Keratinocyte (primary cell): ENCODE measurements around the gene ZC3H7A. TPM values are rescaled to one million over a fixed set of nuclear protein-coding genes. Genes with fewer than 3 reads are reported as not detected.
A peak's percentile ranks its signal among the peaks of the same experiment; 100 is the strongest.

Experiments used
- DNase-seq: peaks from one replicate; pipeline ENCODE4 v3.0.0-alpha.2; 2011; ENCODE audit warnings: low read depth, missing footprints, low spot score
- FAIRE-seq: peaks from 2 replicates; lab custom pipeline; 2011; peaks lifted over from hg19 to GRCh38; lab: Jason Lieb, UNC
- H2AFZ ChIP-seq: 2 replicates; pipeline ENCODE4 v1.6.0; 2012; ENCODE audit warnings: low read length, control low read depth, inconsistent platforms; ENCODE audit not compliant: control insufficient read depth
- H3K27ac ChIP-seq: 2 replicates; pipeline ENCODE4 v1.5.1; 2011; ENCODE audit warnings: low read length; ENCODE audit not compliant: control insufficient read depth, insufficient read depth
- H3K27me3 ChIP-seq: 3 replicates; pipeline ENCODE4 v1.6.0; 2011; ENCODE audit warnings: low read length; ENCODE audit not compliant: control insufficient read depth, insufficient read depth; ENCODE audit errors: extremely low read depth
- H3K36me3 ChIP-seq, 2 experiments: 2 replicates in 1 of 2; 3 replicates in 1 of 2; pipeline ENCODE4 v1.5.1; 2011; ENCODE audit warnings: low read length in 2 of 2, mild to moderate bottlenecking in 1 of 2; ENCODE audit not compliant: control insufficient read depth in 2 of 2, insufficient read depth in 2 of 2; ENCODE audit errors: extremely low read depth in 1 of 2
- H3K4me1 ChIP-seq: 3 replicates; pipeline ENCODE4 v1.5.1; 2011; ENCODE audit warnings: low read length; ENCODE audit not compliant: control insufficient read depth, insufficient read depth; ENCODE audit errors: extremely low read depth
- H3K4me2 ChIP-seq: 3 replicates; pipeline ENCODE4 v1.6.0; 2011; ENCODE audit warnings: low read depth, low read length; ENCODE audit not compliant: control insufficient read depth, insufficient read depth; ENCODE audit errors: extremely low read depth
- H3K4me3 ChIP-seq, 3 experiments: fragments of 200-600 bp in 1 of 3; sonication (generic) in 1 of 3; 2 replicates in 2 of 3; 3 replicates in 1 of 3; pipeline ENCODE4 v1.5.1; 2011 to 2016; ENCODE audit warnings: low read length in 3 of 3, mild to moderate bottlenecking in 3 of 3, control low read depth in 2 of 3, inconsistent platforms in 1 of 3, low read depth in 1 of 3, mixed read lengths in 1 of 3, mixed run types in 1 of 3, moderate library complexity in 1 of 3; ENCODE audit not compliant: control insufficient read depth in 2 of 3, insufficient read depth in 2 of 3; ENCODE audit errors: extremely low read depth in 1 of 3
- H3K79me2 ChIP-seq: 2 replicates; pipeline ENCODE4 v1.6.0; 2012; ENCODE audit warnings: low read length; ENCODE audit not compliant: control insufficient read depth, insufficient read depth
- H3K9ac ChIP-seq: 3 replicates; pipeline ENCODE4 v1.6.0; 2011; ENCODE audit warnings: low read length; ENCODE audit not compliant: control insufficient read depth, insufficient read depth; ENCODE audit errors: extremely low read depth
- H3K9me1 ChIP-seq: 3 replicates; pipeline ENCODE4 v1.6.0; 2011; ENCODE audit warnings: low read length; ENCODE audit not compliant: control insufficient read depth, insufficient read depth; ENCODE audit errors: extremely low read depth
- H3K9me3 ChIP-seq: 2 replicates; pipeline ENCODE4 v1.5.1; 2012; ENCODE audit warnings: low read depth, low read length; ENCODE audit not compliant: control insufficient read depth
- H4K20me1 ChIP-seq: 3 replicates; pipeline ENCODE4 v1.6.0; 2011; ENCODE audit warnings: low read length; ENCODE audit not compliant: control insufficient read depth, insufficient read depth; ENCODE audit errors: extremely low read depth
- CTCF ChIP-seq, 3 experiments: IDR thresholded peaks in 1 of 3; conservative IDR thresholded peaks in 1 of 3; optimal IDR thresholded peaks in 1 of 3; 2 replicates in 2 of 3; 3 replicates in 1 of 3; pipeline versions ENCODE3 to v1.5.1; 2011; ENCODE audit warnings: low read length in 3 of 3, mild to moderate bottlenecking in 3 of 3, moderate library complexity in 2 of 3, control low read depth in 1 of 3, inconsistent platforms in 1 of 3; ENCODE audit not compliant: insufficient read depth in 2 of 3; ENCODE audit errors: extremely low read depth in 1 of 3
- EZH2 ChIP-seq: IDR thresholded peaks from one replicate; pipeline ENCODE4 v1.6.1; 2012; ENCODE audit warnings: inconsistent platforms, mild to moderate bottlenecking, low read length, moderate library complexity
- dilution Hi-C: fragments of 300-500 bp; cut with MboI; formaldehyde crosslinking; loops from one replicate; pipeline ENCODE4 v1.7.0; 2020; ENCODE audit warnings: low sequenced_read_pairs; ENCODE audit not compliant: extremely low pct_ligation_motif_present
- polyA plus RNA-seq, 5 experiments: library from polyadenylated mRNA; depleted of rRNA in 3 of 5; stranded (reverse) in 3 of 5; stranded (forward) in 1 of 5; unstranded in 1 of 5; fragments of >200 nt; gene quantifications; 1 replicate in 1 of 5; 2 replicates in 3 of 5; 3 replicates in 1 of 5; pipeline versions ENCODE4 v1.2.1 to v1.2.3, GENCODE V29; 2011 to 2012; ENCODE audit warnings: missing spikeins in 2 of 5, low read depth in 1 of 5, low replicate concordance in 1 of 5

ZC3H7A gene
- polyA plus RNA-seq, 1 donor (not counting 4 experiments of a cell fraction or from before 2014, with no cell fraction given) = 43.9 TPM

- H3K27me3 ChIP-seq = no peaks in the 10 kb centered on the region
- H3K4me2 ChIP-seq = peak within 1 kb of the TSS; percentile 69
- H3K79me2 ChIP-seq = peaks cover 46% of the 10 kb centered on the region
- no peak for TF ChIP-seq CTCF (optimal IDR thresholded peaks at IDR 0.05 in 1 of 3, IDR thresholded peaks at IDR 0.05 in 1 of 3, conservative IDR thresholded peaks at IDR 0.05 in 1 of 3; ENCODE audit: extremely low read depth in 1 of 3, insufficient read depth in 2 of 3, low read length in 3 of 3)
- TF ChIP-seq EZH2 = no peak
- FAIRE-seq = no peak
- peak within 1 kb of the TSS; percentile 67 for H3K27ac ChIP-seq
- dilution Hi-C loops = no loop called here
- H3K36me3 ChIP-seq = peaks cover 2 to 4% of the 10 kb centered on the region in 2 experiments
- peak within 1 kb of the TSS; percentile 93 to 96 (median 95) for H3K4me3 ChIP-seq
- H3K4me1 ChIP-seq = peaks cover 12% of the 10 kb centered on the region
- no peaks in the 10 kb centered on the region for H3K9me1 ChIP-seq
- H4K20me1 ChIP-seq = no peaks in the 10 kb centered on the region
- no peaks in the 10 kb centered on the region for H3K9me3 ChIP-seq
- H2AFZ ChIP-seq = peak within 1 kb of the TSS; percentile 70
- H3K9ac ChIP-seq = peak within 1 kb of the TSS; percentile 94
- DNase-seq = peak; percentile 87
These were observed 54.3 kb downstream of the ZC3H7A start, which contains the start of gene TXNDC11 for GRCh38 chr16:11742536-11743307. TXNDC11 (minus strand) TSS chr16:11742857; CDS start chr16:11742730, 127 bp downstream.

GRCh38 chr16:11742093-11742535, 54.9 kb downstream of the ZC3H7A start:
- DNase-seq (no peak), FAIRE-seq (no peak)
- H3K9me1 ChIP-seq = no peaks in the 10 kb centered on the region
- H3K4me1 ChIP-seq = peaks cover 12% of the 10 kb centered on the region
- H3K4me3 ChIP-seq = peak overlapping the region; percentile 93 to 96 (median 95)
- H3K9me3 ChIP-seq = no peaks in the 10 kb centered on the region
- peak overlapping the region; percentile 56 for H2AFZ ChIP-seq
- H3K79me2 ChIP-seq = peaks cover 48% of the 10 kb centered on the region
- peaks cover 2 to 4% of the 10 kb centered on the region in 2 experiments for H3K36me3 ChIP-seq
- dilution Hi-C loops = no loop called here
- H3K27me3 ChIP-seq = no peaks in the 10 kb centered on the region
- peak overlapping the region; percentile 67 for H3K27ac ChIP-seq
- H4K20me1 ChIP-seq = no peaks in the 10 kb centered on the region
- no peak for TF ChIP-seq CTCF (optimal IDR thresholded peaks at IDR 0.05 in 1 of 3, IDR thresholded peaks at IDR 0.05 in 1 of 3, conservative IDR thresholded peaks at IDR 0.05 in 1 of 3; ENCODE audit: extremely low read depth in 1 of 3, insufficient read depth in 2 of 3, low read length in 3 of 3)
- no peak for TF ChIP-seq EZH2
- H3K9ac ChIP-seq = peak overlapping the region; percentile 94
- H3K4me2 ChIP-seq = peak overlapping the region; percentile 69
